ENCODE measurements around the gene TMEM81.

Gene TMEM81, protein sequence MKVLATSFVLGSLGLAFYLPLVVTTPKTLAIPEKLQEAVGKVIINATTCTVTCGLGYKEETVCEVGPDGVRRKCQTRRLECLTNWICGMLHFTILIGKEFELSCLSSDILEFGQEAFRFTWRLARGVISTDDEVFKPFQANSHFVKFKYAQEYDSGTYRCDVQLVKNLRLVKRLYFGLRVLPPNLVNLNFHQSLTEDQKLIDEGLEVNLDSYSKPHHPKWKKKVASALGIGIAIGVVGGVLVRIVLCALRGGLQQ

DNA sequence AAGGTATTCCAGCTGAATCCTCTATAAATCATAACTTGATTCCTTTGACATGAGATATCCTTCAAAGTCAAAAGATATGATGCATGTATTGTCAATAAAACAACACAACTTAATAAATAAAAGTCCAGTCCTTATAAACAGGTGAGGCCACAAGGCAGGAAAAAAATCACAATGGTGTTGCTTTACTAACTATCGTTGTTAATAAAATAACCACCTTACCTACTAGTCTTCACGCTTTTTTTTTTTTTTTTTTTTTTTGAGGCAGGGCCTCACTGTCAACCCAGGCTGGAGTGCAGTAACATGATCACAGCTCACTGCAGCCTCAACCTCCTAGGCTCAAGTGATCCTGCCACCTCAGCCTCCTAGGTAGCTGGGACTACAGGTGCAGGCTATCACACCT, at the start of gene TMEM81:
Gene TMEM81 (minus strand): TSS at position 101 of the 400 bp plus-strand sequence. CDS start 140 bp downstream, outside the sequence.
- DNase-seq: no peak
- intact Hi-C loops (cut with DNase I): no loop called here

DNA sequence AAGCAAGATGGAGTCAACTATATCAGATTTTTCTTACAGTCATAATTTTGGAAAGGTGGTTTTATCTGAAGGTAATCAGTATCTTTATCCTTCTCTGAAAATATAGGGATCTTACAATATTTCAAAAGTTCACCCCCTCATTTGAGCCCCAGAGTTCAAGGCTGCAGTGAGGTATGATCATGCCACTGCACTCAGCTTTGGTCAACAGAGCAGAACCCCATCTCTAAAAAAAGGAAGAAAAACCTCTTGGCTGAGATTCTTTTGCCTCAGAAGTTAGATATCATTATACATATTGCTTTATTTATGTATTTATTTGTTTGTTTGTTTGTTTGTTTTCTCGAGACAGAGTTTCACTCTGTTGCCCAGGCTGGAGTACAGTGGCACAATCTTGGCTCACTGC, 49.0 kb upstream of the TMEM81 start:
- intact Hi-C loops (cut with DNase I): no loop called here
- no peak for DNase-seq

DNA sequence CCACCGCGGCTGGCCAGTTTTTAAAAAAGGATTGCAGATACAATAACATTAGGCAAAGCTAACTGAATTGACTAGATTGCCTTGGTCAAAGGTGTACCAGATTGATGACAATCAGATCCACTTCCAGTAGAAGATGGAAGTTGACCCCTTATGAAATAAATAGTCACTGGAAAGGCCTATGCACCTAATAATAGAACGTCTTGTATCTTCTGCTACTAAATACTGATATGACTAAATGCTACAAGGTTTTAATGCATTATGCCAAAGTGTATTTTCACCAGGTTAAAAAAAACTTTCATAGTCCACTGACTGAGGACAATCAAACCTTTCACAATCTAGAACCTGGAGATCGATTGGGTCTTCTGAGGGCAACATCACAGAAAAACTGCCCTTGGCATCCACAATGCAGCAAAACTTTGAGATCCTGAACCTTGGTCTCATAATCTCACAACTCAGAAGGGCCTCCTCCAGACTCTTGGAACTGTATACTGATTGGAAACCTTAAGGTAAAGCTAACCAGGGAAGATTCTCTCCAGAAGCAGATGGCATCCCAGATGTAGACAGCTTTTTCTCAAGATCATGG, 45.3 kb upstream of the TMEM81 start:
- intact Hi-C loops (cut with DNase I): no loop called here
- DNase-seq: no peak

DNA sequence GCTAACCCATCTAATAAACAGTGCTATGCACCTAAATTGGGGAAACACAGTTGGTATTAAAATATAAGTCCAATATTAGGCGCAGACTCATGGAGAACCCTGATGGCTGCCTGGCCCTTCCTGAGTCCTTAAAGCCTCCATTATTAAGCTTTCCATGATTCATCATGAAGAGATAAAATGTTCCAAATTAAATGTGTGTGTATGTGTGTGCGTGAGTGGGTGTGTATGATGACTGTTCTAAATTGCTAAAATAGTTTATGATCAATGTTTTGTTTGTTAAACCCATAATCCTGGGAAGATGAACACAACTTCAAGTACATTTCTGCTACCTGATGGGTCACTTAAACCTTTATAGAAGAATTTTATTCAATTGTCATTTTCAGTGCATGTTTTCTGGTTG, 43.8 kb upstream of the TMEM81 start:
- intact Hi-C loops (cut with DNase I): no loop called here
- no peak for DNase-seq

DNA sequence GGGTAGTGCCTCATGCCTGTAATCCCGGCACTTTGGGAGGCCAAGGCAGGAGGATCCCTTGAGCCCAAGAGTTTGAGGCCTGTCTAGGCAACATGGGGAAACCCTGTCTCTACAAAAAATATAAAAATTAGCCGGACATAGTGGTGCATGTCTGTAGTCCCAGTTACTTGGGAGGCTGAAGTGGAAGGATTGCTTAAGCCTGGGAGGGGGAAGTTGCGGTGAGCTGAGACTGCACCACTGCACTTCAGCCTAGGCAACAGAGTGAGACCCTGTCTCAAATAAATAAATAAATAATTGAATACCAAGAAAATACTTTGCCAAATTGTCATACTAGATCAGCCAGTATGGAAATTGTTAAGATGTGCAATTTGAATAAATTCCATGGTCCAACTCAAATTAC, 43.4 kb upstream of the TMEM81 start:
- intact Hi-C loops (cut with DNase I): no loop called here
- DNase-seq: no peak

DNA sequence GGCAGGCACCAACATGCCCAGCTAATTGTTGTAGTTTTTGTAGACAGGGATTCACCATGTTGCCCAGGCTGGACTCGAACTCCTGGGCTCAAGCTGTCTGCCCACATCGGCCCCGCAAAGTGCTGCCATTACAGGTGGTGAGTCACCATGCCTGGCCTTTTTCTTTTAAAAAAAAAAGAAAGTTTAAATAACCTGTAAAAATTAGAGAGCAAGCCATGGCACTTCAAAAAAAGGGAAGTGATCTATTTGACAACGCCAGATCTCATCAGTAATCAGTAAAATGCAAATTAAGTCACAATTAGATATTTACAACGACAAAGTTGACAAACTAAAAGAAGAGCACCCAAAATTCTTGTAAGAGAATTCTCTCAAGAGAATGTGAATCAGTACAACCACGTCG, 40.5 kb upstream of the TMEM81 start:
- no peak for DNase-seq
- intact Hi-C loops (cut with DNase I): loop anchor here (5.0 kb wide), 2 partner anchors 88 to 137 kb away; partner anchors contain the start of gene DSTYK

DNA sequence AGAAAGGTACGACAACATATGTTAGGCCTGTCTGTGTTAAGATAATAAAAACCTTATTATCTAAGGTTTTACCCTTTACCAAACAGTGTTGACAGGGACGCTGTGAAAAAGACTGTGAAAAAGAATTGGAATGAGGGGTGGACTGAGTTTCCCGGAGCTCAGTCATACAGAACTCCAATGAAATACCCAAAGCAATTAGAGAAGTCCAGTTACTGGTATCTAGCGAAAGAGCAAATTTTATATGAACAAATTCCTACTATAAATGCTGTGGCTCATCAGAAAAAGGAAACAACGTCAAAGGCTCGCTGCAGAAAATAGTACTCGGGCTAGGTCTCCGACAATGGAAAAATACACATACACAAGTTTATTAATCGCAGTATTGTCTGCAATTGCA, 38.2 kb upstream of the TMEM81 start:
- no peak for DNase-seq
- intact Hi-C loops (cut with DNase I): loop anchor here (5.0 kb wide), 2 partner anchors 90 to 135 kb away; partner anchors contain the start of gene DSTYK

DNA sequence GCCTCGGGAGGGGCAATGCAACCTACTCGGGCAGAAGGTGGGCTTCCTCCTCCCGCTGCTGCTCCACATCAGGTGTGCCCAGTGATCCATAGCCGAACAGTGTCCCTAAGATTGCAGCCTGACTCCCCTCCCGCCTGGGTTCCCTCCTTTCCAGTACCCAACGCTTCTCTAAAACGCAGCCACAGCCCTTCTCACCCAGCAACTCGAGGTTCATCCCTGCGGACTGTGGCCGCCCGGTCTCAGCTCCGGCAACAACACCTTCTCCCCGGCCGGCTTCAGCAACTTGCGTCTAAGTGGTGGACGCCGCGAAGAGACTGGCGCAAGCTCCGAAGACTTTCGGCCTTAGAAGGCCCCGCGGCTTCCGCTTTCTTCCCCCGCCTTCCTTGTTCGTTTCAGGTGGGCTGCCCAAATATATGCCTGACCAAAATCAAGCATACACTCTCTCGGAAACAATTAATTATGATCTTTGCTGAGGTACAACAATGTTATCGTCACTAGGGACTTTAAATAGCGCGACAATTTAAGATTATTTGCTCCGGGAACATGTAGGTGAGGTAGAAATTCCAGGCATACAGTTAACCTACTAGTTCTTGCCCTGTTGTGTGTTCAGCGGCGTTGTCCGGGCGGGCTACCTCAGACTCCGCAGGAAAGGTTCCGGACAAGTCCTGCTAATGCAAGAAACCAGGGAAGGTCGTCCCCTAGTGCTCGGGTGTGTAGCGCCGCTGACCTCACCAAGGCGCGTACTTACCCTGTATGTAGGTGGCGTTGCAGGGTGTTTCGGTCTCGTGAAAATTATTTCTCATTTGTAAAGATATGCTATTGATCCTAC, 37.6 kb upstream of the TMEM81 start, which contains the start of gene RBBP5:
Gene RBBP5 (minus strand): TSS at position 319 of the 829 bp plus-strand sequence. CDS start 105 bp downstream, at position 214.
- intact Hi-C loops (cut with DNase I): loop anchor here (5.0 kb wide), 2 partner anchors 90 to 135 kb away; partner anchors contain the start of gene DSTYK
- DNase-seq: peak; percentile 91 to 99 (median 96)

DNA sequence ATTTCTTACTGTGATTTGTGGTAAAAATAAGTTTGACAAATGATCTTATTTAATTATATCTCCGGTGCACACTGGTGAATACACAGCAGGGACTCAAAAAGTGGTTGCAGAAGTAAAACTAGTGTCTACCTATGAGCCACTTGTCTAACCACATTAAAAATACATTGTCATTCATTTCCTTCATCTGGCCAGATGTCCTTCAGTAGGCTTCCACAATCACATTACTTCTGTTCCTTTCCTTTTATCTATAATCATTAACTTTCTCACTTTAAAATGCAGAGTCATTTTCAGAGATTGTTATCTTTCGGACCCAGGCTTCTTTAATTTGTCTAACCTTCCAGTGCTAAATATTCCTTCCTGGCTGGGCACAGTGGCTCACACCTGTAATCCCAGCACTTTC, 34.5 kb upstream of the TMEM81 start:
- intact Hi-C loops (cut with DNase I): no loop called here
- DNase-seq: no peak

DNA sequence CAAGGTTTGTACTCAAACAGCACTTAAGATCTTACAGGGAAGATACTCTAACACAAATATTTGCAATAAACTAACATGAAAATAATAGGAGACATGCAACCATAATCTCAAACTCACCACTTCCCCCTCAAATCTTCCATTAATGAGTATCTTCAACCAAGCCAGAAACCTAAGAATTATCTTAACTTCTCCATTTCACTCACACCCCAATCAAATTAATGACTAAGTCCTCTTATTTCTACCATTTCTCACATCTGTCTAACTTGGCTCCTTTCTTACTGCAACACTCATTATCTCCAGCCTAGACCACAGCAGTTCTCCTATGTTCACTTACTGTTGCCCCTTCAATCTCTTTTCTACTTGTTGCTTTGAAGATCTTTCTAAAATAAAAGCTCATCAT, 27.1 kb upstream of the TMEM81 start:
- intact Hi-C loops (cut with DNase I): no loop called here
- DNase-seq: no peak

DNA sequence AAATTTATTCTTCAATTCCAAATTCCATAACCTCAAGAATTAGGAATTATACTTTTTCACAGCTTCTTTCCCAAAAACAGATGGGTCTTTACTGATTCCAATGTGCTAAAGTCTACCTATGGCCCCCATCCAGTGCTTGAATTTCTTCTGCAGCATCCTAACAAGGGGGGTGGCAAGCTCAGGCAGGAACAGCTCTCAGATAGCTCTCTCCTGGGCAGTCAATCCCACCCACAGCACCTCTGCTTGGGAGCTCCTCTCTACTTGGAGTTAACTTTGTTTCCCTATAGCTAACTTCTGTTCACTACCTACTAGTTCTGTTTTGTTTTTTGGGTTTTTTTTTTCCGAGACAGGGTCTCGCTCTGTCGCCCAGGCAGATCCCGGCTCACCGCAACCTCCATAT, 25.5 kb upstream of the TMEM81 start:
- DNase-seq: peak in 1 of 42 donors; percentile 12
- intact Hi-C loops (cut with DNase I): no loop called here

DNA sequence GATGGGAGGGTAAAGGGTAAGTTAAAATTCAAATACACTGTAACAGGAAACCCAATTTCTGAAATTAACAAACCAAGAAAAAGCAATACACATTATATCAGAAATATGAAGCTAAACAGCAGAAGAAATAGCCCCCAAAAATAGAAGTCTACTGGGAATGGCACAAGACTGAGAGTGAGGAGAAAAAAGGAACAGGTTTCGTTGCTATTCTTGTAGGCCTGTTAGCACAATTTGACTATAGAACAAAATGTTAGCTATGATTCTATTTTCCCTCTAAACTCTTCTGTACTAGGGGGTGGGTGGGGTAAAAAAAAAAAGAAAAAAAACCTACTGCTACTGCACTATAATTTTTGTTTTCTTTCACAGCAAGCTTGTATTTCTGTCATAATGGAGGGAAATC, 25.0 kb upstream of the TMEM81 start:
- intact Hi-C loops (cut with DNase I): no loop called here
- DNase-seq: peak in 1 of 42 donors; percentile 8

DNA sequence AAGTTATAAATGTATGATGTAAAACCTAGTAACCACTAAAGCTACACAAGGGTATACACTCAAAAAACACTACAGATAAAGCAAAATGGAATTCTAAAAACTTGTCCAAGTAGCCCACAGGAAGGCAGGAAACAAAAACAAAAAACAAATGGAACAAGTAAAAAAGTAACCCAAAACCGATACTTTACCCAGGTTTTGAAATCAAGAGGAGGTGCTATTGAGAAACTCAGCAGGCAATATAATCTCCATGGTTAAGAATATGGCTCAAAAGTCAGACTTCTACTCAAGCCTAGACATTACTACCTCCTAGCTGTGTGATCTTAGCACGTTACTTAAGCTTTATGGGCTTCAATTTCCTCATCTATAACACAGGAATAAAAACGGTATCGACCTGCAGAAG, 24.2 kb upstream of the TMEM81 start:
- intact Hi-C loops (cut with DNase I): no loop called here
- no peak for DNase-seq

DNA sequence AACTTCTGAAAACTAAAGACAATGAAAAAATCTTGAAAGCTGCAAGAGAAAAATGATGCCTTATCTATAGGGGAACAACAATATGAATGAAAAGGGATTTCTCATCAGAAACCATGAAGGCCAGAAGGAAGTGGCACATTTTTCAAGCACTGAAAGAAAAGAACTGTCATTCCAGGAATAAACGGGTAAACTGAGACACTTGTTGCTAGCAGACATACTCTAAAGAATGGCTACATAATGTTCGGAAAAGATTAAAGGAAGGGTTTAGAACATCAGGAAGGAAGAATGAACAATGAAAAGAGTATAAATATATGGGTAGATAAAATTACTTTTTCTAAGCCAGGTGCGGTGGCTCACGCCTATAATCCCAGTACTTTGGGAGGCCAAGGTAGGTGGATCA, 23.1 kb upstream of the TMEM81 start:
- DNase-seq: no peak
- intact Hi-C loops (cut with DNase I): no loop called here

DNA sequence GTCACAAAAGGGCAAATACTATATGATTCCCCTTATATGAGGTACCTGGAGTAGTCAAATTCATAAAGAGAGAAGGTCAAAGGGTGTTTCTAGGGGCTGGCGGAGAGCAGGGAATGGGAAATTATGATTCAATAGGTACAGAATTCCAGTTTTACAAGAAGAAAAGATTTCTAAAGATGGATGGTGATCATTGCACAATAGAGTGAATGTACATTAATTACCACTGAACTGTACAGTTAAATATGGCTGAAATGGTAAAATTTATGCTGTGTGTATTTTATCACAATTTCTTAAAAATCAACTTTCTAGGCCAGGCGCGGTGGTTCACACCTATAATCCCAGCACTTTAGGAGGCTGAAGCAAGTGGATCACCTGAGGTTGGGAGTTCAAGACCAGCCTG, 18.1 kb upstream of the TMEM81 start:
- intact Hi-C loops (cut with DNase I): no loop called here
- no peak for DNase-seq

DNA sequence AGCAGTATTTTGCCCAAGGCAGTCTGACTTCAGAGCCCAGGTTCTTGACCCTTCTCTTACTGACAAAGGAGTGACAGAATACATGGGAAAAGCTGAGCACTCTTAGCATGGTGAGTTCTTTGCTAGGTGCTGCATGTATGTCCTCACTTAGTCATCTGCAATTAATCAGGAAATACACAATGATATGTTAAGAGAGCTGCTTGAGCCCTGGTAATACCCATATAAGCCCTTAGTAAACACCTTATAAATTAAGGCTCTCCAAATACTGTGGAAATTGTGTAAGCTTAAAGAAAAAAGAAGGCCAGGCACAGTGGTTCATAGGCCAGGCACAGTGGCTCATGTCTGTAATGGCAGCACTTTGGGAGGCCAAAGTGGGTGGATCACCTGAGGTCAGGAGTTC, 14.0 kb upstream of the TMEM81 start:
- intact Hi-C loops (cut with DNase I): no loop called here

DNA sequence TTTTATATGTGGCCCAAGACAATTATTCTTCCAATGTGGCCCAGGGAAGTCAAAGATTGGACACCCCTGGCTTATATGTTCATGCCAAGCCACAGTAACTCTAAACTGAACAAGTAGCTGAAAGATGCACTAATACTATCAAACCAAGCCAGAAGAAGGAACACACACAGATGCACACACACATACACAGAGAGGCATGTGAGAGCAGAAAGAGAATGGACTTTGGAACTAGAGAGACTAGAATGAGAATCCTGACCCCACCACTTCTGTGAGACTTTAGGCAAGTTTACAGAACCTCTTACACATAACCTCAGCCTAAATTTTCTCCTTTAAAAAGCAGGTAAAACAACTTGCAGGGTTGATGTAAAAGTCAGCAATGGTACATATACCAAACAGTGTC, 11.2 kb upstream of the TMEM81 start:
- no peak for DNase-seq
- intact Hi-C loops (cut with DNase I): no loop called here

More for the DNA sequence above, 14.0 kb upstream of the TMEM81 start:
- no peak for DNase-seq

DNA sequence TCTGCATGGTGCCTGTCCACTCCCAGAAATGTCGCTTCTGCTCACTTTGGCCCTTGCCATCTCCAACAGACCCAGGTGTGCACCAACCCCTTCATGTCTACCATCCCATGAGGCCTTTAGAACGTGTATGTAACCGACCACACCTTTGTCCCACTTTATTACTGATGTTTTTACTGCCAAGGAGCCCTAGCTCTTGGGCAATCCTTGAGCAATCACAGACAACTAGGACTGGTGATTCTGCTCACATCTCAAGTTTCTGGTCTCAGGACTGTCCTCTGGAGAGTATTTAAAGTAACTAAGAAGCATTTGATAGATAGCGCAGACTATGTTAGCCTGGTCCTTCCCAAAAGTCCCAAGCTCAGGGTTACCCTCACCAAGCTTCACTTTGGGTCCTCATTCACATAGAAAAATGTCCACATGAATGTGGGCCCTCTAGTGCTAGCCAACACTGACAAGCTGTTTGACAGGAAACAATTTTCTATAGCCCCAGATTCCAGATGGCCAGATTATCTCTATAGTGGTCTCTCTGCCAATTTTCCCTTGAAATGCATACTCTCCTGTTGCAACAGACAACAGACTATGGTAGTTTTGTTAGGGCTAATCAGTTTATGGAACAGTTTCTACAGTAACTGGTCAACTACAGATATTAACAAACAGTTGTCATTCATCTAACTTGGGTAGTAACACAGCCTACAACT, 6.9 kb upstream of the TMEM81 start:
- DNase-seq: no peak
- intact Hi-C loops (cut with DNase I): no loop called here

DNA sequence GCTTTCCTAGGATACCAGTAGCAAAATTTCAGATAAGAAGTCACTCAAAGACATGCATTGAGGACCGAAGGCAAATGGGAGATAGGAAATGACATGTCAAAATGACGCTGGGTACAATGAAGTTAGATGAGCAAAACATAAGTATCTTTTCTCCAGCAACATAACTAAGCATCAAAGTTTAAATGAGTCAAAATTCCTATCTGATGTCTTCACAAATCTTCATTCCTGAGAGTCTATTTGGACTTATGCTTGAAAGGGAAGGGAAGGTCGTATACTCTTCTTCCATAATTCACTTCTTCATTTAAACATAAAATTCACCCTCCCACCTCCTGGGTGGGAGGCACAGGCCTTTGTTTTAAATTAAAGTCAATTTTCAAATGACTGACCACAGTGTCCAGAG, 4.1 kb upstream of the TMEM81 start:
- intact Hi-C loops (cut with DNase I): no loop called here
- no peak for DNase-seq

DNA sequence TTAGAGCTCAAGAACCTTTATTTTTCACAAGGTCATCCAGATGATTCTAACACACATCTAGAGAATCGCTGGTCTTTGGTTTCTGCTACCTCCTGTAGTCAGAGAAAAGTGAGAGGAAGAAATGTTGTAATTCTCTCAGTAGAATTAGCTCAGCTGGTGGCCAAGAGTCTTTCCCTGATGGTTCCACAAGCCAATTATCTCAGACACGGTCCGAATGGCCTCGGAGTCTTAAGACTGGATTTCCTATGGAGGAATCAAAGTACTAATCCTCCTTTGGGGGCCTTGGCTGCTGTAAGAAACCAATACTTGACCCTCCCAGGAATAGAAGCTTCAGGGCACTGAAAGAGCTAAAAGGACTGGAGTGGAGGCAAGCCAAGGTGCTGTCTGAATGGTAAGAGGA, 1.8 kb downstream of the TMEM81 start:
- intact Hi-C loops (cut with DNase I): no loop called here
- DNase-seq: no peak
